AG04450 (cell line): ENCODE results near the gene CENPM. TPM values are rescaled to one million over a fixed set of nuclear protein-coding genes. Genes with fewer than 3 reads are reported as not detected.

Experiments
- CTCF ChIA-PET: fragments of 300-600, 350-600 bp; formaldehyde crosslinking; extraction: SDS; loops from one replicate; lab custom pipeline; 2022; ENCODE audit warnings: antibody characterized with exemption, inconsistent platforms; lab: Charles Lee
- POLR2A ChIA-PET: fragments of 350-600 bp; formaldehyde crosslinking; extraction: SDS; loops from one replicate; lab custom pipeline; 2021; ENCODE audit warnings: antibody characterized with exemption, inconsistent platforms; lab: Yijun Ruan, JAX
- DNase-seq: peaks from one replicate; pipeline ENCODE4 v3.0.0-alpha.2; 2011; ENCODE audit warnings: low read depth, low spot score
- H3K27ac ChIP-seq: one replicate; pipeline ENCODE4 v1.5.1; 2012; ENCODE audit warnings: low read depth, low read length, control low read depth
- H3K27me3 ChIP-seq: one replicate; pipeline ENCODE4 v1.6.0; 2012; ENCODE audit warnings: low read length; ENCODE audit not compliant: control insufficient read depth, insufficient read depth
- H3K4me3 ChIP-seq: 2 replicates; pipeline ENCODE4 v1.5.1; 2011; ENCODE audit warnings: mild to moderate bottlenecking, low read depth, low read length, control low read depth
- H3K9me3 ChIP-seq: 2 replicates; pipeline ENCODE4 v1.5.1; 2012; ENCODE audit warnings: low read length; ENCODE audit not compliant: control insufficient read depth, insufficient read depth
- polyA plus RNA-seq: library from polyadenylated mRNA; depleted of rRNA; stranded (reverse); fragments of >200 nt; gene quantifications from 2 replicates; pipeline ENCODE4 v1.2.3, GENCODE V29; 2011
- TF ChIP-seq, protein P1 (sequence below): IDR thresholded peaks from 2 replicates; pipeline ENCODE4 v1.5.1; 2011; ENCODE audit warnings: low read depth, low read length, control low read depth, inconsistent platforms

The CENPM gene
- polyA plus RNA-seq, 1 experiment: 5.1 TPM

DNA sequence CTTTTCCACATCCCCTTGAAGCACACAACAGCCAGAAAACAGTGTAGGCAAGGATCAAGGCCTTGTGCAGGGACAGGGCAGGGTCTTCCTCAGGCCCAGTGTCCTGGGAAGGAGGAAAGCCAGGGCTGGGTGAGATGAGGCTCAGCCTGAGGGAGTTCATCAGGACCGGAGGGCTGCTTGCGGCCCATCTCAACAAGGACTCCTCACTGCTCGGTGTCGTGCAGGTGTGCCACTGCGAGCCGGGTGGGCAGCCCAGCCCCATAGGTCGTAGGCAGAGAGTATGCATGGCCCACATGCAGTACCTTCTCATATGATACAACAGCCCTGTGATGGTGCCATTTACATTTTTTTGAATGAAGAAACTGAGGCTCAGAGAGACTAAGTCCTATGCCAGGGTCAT lies 44.9 kb downstream of the CENPM start:
- POLR2A ChIA-PET: no interaction called here
- Histone ChIP-seq H3K4me3 (no peak overlapping the region), H3K9me3 (no peaks in the 10 kb centered on the region; the same call in 1 of the 2 replicates), H3K27me3 (no peaks in the 10 kb centered on the region), H3K27ac (no peak overlapping the region)
- no peak for DNase-seq
- TF ChIP-seq, protein P1, sequence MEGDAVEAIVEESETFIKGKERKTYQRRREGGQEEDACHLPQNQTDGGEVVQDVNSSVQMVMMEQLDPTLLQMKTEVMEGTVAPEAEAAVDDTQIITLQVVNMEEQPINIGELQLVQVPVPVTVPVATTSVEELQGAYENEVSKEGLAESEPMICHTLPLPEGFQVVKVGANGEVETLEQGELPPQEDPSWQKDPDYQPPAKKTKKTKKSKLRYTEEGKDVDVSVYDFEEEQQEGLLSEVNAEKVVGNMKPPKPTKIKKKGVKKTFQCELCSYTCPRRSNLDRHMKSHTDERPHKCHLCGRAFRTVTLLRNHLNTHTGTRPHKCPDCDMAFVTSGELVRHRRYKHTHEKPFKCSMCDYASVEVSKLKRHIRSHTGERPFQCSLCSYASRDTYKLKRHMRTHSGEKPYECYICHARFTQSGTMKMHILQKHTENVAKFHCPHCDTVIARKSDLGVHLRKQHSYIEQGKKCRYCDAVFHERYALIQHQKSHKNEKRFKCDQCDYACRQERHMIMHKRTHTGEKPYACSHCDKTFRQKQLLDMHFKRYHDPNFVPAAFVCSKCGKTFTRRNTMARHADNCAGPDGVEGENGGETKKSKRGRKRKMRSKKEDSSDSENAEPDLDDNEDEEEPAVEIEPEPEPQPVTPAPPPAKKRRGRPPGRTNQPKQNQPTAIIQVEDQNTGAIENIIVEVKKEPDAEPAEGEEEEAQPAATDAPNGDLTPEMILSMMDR: no peak
- CTCF ChIA-PET: no interaction called here

DNA sequence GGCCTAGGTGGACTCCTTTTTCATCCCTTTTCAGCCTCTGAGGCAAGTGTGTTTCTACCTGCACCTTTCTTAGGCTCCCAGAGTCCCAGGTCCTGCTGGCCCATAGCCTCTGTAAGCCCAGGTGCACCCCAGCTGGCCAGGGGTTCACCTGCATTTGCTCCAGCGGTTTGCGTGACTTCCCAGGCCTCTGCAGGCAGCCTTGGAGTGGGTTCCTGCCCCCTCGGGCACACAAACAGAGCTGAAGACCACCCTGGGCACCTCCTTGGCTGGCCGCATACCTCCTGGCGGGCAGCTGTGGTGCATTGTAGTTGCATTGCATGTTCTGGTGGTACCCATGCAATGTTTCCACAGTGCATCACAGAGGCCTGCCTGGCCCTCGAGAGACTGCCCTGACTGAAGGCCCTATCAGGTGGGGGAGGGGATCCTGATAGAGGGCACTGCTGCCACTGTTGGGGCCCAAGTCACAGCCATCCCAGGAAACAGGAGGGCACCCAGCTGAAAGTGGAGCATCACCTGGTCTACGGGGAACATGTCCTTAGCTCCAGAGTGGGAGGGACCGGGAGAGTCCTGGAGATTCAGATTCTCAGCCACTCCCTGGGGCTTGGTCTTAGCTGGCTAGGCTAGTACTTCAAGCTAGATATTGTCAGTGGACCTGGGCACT lies 46.2 kb downstream of the CENPM start:
- ChIA-PET CTCF (no interaction called here), POLR2A (no interaction called here)
- Histone ChIP-seq H3K9me3 (no peaks in the 10 kb centered on the region; the same call in 1 of the 2 replicates), H3K27me3 (no peaks in the 10 kb centered on the region), H3K4me3 (no peak overlapping the region), H3K27ac (no peak overlapping the region)
- TF ChIP-seq, protein P1: no peak
- no peak for DNase-seq

DNA sequence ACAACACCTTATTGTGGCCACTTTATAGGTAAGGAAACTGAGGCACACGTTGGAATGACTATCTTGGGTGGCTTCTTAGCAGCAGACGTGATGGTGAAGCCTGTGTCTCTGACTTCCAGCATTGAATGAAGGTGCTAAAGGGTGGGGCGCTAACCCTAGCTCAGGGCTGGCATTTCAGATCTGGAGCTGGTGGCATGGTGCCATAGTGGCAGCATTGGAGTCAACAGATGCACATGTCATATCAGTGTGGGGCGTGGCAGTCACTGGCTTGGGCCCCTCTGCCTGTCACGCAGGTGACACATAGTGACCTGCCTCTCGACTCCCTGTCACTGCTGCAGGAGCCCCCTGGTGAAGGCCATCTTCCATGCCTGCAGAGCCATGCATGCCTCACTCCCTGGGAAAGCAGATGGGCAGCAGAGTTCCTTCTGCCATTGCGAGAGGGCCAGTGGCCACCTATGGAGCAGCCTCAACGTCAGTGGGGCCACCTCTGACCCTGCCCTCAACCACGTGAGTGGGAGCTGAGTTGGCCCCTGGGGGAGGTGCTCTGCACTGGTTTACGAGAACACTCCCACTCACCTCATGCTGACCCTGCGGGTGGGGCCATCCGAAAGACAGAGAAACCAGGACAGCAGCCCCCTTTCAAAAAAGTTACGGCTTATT lies 46.8 kb downstream of the CENPM start:
- ChIA-PET CTCF (no interaction called here), POLR2A (no interaction called here)
- Histone ChIP-seq H3K27me3 (no peaks in the 10 kb centered on the region), H3K4me3 (no peak overlapping the region), H3K27ac (no peak overlapping the region), H3K9me3 (no peaks in the 10 kb centered on the region; the same call in 1 of the 2 replicates)
- TF ChIP-seq, protein P1: no peak
- no peak for DNase-seq

DNA sequence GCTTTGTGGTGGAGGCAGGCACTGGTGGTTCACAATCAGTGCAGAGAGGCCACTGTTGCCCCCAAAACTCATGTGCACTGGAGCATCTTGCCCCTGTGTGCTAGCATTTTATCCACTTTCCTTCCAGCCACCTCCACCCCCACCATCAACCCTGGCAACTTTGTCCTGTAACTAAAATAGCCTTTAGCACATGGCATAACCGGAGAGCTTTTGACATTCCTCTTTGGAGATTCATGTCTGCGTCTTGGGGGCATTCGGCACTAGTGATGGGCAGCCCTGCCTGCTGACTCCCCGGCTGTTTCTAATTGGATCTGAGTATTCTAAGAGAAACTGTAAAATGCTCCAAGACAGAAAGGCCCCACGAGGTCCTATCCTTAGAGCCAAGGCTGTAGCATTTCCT lies 47.8 kb downstream of the CENPM start:
- ChIA-PET POLR2A (no interaction called here), CTCF (no interaction called here)
- TF ChIP-seq, protein P1: no peak
- Histone ChIP-seq H3K27me3 (no peaks in the 10 kb centered on the region), H3K27ac (no peak overlapping the region), H3K4me3 (no peak overlapping the region), H3K9me3 (no peaks in the 10 kb centered on the region; the same call in 1 of the 2 replicates)
- DNase-seq: no peak

DNA sequence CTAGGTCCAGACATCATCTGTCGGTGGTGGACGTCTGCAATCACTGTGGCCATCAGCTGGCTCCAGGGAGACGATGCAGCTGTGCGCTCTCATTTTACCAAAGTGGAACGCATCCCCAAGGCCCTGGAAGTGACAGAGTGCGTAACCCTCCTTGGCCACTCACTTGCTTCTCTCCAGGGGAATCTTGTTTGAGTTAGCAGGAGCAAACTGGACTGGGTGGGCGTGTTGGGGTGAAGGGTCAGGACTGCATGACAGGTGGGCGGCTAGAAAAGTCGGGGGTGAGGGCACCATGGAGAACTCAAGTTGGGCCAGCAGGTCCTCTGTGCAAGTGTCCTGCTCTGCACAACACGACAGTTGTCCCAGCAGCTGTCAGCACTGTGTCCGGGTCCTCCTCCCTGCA lies 48.3 kb downstream of the CENPM start:
- CTCF ChIA-PET: no interaction called here
- TF ChIP-seq, protein P1: no peak
- no peak overlapping the region for H3K27ac ChIP-seq
- H3K4me3 ChIP-seq: no peak overlapping the region
- no peak for DNase-seq
- no peaks in the 10 kb centered on the region; the same call in 1 of the 2 replicates for H3K9me3 ChIP-seq
- H3K27me3 ChIP-seq: no peaks in the 10 kb centered on the region
- POLR2A ChIA-PET: no interaction called here
